Measurements from ENCODE around the gene KCNH5.

- no peak for TF ChIP-seq U2AF1 (optimal IDR thresholded peaks at IDR 0.05; ENCODE audit: low read depth, low read length)
- no peak for TF ChIP-seq CTCF (IDR thresholded peaks at IDR 0.05 in 2 of 3, conservative IDR thresholded peaks at IDR 0.05 in 1 of 3; ENCODE audit: insufficient read depth in 2 of 3, low read depth in 1 of 3, low read length in 3 of 3)
- TF ChIP-seq HMGN3 (IDR thresholded peaks at IDR 0.05; ENCODE audit: borderline replicate concordance, extremely low read depth, insufficient read length, low read depth, low read length), result no peak
- no peak for TF ChIP-seq GMEB1 (CRISPR knock-in tag; IDR thresholded peaks at IDR 0.05)
- TF ChIP-seq SMARCC2 (IDR thresholded peaks at IDR 0.05; ENCODE audit: low read depth), result no peak
- TF ChIP-seq REST (IDR thresholded peaks at IDR 0.05; ENCODE audit: borderline replicate concordance), result no peak
- TF ChIP-seq REST (CRISPR knock-in tag; IDR thresholded peaks at IDR 0.05; ENCODE audit: low read depth), result no peak
- TF ChIP-seq SMAD1 (IDR thresholded peaks at IDR 0.05; ENCODE audit: low read depth, low read length, partially characterized antibody), result no peak
- no peak for TF ChIP-seq ZNF512 (tag; IDR thresholded peaks at IDR 0.05)
- TF ChIP-seq BRCA1 (IDR thresholded peaks at IDR 0.05), result no peak
- no peak for TF ChIP-seq BRCA1 (CRISPR knock-in tag; IDR thresholded peaks at IDR 0.05)
- no peak for TF ChIP-seq EZH2 (IDR thresholded peaks at IDR 0.05; ENCODE audit: borderline replicate concordance, low read depth, low read length)
- TF ChIP-seq SAFB2 (IDR thresholded peaks at IDR 0.05; ENCODE audit: borderline replicate concordance, low read depth, low read length, severe bottlenecking), result no peak
- TF ChIP-seq MTA2 (IDR thresholded peaks at IDR 0.05; ENCODE audit: low read depth), result no peak
These were observed 305.6 kb downstream of the KCNH5 start for GRCh38 chr14:62739647-62740046.
